NCI-H69 (cell line): ENCODE measurements around the gene SERPINI2.
A peak's percentile ranks its signal among the peaks of the same experiment; 100 is the strongest.

Experiments
- DNase-seq: peaks from one replicate; lab custom pipeline; 2025; lab: John Stamatoyannopoulos, UW

Gene SERPINI2

DNA sequence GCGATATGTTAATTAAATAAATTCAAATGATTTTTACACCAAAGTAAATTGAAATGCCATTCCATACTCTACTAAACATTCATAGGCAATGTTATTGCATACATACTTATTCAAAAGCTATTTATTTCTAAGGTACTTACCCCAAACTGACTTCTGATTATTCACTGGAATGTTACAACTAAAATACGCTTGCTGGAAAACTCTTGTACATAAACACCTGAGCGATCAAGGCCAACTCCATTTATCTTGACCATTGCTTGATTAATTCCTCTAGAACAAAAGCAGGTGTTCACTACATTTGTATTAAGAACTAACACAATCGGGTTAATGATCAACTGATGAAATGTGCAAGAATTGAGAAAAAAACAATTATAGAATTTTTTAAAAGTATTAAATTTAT, at the start of gene SERPINI2:
SERPINI2 (minus strand) TSS at position 180 of the 400 bp plus-strand sequence. CDS start 2,208 bp downstream, outside the sequence.
- no peak for DNase-seq

DNA sequence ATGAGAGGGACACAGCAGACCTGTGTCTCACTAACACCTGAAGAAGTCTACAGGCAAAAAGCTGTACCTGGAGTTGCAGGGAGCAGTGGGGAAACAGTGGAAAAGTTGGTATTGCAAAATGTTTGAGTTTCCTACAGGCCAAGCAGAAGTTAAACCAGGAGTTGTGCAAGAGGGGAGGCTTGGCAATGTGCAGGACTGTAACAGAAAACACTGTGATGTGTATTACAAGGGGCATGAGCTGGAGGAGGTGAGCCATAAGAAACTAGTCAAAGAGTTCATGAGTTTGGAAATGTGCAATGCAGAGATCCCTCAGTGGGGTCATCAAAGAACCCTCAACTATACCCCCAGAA, 47.1 kb upstream of the SERPINI2 start:
- DNase-seq: no peak

DNA sequence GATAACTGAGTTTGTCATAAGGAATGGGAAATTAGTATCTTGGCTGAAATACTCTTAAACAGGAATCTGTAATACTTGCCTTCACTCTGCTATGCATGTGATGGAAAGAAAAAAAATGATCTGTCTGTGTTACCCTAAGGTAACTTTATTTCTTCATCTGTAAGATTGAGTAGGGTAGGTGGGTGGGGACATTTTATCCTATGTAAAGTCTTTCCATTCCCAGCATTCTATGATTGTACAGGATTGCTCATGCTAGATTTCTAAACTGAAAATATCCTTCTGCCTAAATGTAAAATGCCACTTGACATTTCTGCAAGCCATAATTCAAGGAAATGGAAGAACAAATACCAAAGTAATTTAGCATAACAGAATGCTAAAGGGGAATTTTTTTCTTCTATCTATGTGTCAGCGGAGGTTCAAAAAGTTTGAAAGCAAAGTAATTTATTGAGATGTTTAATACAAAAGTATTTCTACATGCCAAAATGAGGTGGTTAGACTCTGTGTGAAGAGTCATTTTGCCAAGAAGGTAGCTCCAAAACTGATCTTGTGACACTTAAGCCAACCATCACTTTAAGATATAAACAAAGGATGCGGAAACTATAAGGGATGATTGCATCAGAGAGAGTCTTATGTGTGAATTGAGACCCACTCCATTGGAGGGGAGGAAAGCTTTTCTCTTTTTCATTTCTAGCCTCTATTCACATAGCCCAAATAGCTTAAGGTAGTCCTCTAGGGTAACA, 46.6 kb upstream of the SERPINI2 start:
- no peak for DNase-seq

- DNase-seq: no peak
These were observed 34.1 kb upstream of the SERPINI2 start for GRCh38 chr3:167507954-167508353.

DNA sequence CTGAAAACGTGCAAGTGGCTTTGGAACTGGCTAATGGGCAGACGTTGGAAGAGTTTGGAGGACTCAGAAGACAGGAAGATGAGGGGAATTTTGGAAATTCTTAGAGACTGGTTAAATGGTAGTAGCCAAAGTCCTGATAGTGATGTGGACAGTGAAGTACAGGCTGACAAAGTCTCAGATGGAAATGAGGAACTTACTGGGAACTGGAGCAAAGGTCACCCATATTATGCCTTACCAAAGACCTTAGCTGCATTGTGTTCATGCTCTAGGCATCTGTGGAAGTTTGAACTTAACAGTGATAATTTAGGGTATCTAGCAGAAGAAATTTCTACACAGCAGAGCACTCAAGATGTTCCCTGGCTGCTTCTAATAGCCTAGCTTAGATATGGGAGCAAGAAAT, 28.6 kb upstream of the SERPINI2 start:
- no peak for DNase-seq

DNA sequence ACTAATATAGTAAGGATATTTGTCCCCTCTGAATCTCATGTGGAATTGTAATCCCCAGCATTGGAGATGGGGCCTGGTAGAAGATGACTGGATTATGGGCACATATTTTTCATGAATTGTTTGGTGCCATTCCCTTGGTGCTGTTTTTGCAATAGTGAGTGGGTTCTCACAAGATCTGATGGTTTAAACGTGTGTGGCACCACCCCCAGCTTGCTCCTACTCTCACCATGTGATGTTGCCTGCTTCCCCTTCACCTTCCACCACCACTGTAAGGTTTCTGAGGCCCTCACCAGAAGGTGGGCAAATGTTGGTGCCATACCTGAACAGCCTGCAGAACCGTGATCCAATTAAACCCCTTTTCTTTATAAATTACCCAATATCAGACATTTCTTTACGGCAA, 28.1 kb upstream of the SERPINI2 start:
- no peak for DNase-seq

GRCh38 chr3:167497903-167498302, 24.1 kb upstream of the SERPINI2 start:
- DNase-seq: no peak

DNA sequence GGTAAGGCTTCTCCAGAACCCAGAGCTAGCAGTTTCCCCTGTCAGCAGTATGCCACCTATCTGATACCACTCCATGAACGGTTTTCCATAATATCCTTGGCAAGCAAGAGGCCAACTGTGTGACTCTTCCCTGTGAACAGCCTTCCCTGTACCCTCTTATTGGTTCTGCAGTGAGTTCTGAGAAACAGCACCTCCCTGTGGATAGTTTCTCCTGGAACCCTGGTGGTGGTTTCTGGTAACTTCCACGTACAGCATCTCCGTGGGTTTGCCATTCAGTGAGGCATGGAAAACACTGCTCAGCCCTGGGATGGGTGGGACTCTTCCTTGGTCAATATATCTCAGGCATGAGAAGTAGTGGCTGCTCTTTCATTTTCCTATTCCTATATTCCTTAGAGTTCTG, 19.4 kb upstream of the SERPINI2 start:
- peak; percentile 49 for DNase-seq

GRCh38 chr3:167491621-167492020, 17.8 kb upstream of the SERPINI2 start:
- DNase-seq: no peak

- DNase-seq: no peak
These were observed 15.7 kb upstream of the SERPINI2 start for GRCh38 chr3:167489571-167489970.

- no peak for DNase-seq
These were observed 13.7 kb upstream of the SERPINI2 start for GRCh38 chr3:167487556-167487955.

DNA sequence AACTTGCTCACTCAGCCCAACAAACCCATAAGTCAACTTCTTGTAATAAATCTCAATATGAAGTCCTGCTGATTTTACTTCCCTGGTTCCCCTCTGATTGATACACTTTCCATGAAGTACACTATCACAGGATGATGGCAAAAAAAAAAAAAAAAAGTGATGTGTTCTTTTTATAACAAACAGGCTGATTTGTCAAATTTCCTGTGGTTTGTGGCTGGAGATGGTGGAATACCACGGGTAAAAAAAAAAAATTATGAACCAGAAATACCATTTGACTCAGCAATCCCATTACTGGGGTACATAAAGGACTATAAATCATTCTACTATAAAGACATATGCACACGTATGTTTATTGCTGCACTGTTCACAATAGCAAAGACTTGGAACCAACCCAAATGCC, 10.7 kb upstream of the SERPINI2 start:
- no peak for DNase-seq

GRCh38 chr3:167483708-167484475, 10.1 kb upstream of the SERPINI2 start:
- DNase-seq: no peak

DNA sequence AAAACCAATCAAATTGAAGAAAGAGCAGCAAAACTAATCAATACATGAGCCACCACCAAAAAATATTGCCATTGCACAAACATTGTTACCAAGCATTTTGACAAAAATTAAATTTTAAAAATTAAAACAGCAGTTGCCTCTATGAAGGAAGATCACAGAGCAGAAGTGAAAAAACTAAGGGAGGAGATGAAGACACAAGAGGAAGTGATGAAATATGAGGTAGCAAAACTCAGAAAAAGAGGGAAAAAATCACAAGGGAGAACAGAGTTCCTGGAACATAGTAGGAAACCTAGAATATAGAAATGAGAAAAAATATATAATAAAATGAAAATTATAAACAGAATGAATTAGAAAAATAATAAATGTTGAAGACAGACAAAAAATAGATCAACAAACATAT, 7.3 kb upstream of the SERPINI2 start:
- no peak for DNase-seq

GRCh38 chr3:167480748-167481147, 6.9 kb upstream of the SERPINI2 start:
- no peak for DNase-seq

DNA sequence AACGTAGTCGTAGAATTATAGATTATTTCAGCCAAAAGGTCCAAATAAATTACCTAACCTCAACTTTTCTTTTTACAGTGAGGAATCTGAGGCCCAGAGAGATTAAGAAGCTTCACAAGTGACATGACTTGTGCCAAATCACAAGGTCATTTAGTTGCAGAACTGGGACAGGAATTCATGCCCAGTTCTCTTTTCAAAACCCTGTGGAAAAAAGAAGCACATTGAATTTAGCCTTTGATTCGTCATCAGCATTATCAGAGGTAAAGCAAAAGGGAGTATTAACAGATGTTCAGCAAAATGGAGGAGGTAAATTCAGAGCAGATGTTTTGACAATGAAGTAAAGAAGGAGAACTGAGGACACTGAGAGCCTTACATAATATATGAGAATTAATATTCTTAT, 4.5 kb downstream of the SERPINI2 start:
- DNase-seq: no peak

GRCh38 chr3:167467848-167468611, 5.8 kb downstream of the SERPINI2 start:
- peak; percentile 72 for DNase-seq

GRCh38 chr3:167466966-167467365, 6.9 kb downstream of the SERPINI2 start:
- DNase-seq: no peak

DNA sequence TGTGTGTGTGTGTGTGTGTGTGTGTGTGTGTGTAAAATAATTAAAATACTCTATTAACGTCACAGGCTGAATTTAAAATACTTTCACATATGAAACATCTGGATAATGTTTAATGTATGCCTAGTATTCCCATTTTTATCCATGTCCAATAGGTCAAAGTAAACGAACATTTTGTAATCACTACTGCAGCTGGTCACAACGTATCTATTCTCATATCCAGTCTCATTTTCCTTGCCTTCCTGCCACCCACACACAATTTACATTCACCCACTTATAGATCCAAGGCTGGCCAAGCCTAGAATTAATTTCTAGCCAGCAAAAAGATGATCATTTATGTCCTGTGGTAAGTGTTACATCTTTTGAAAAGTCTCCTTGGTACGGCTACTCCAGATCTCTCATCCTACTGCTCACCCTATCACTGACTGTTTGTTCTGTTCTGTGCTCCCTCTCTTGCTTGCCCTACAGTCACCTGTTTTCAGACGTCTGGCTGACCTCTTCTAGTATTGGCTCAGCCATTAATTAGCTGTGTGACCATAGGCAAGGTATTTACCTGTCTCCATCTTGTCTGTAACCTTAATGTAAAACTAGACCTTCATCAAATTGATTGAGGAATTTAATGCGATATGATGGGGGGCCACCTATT, 17.6 kb downstream of the SERPINI2 start:
- DNase-seq: peak; percentile 33

- peak; percentile 69 for DNase-seq
These were observed 20.0 kb downstream of the SERPINI2 start for GRCh38 chr3:167453815-167454214.

DNA sequence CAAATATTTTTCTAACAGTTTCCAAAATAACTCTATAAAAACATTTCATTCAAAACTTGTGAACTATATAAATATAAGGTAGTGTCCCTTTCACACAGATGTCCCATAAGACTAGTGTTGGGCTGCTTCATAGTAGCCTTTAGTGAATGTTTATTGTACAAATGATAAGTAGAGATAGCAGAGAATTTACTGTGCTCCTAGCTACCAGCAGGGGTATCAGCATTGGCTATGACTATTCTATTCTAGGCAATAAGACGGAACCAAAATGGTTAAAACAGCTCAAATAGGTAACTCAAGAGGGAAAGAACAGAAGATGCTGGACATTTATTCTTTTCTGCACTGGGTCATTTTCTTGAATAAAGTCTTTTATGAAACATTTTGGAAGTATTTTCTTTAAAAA, 22.6 kb downstream of the SERPINI2 start:
- no peak for DNase-seq

DNA sequence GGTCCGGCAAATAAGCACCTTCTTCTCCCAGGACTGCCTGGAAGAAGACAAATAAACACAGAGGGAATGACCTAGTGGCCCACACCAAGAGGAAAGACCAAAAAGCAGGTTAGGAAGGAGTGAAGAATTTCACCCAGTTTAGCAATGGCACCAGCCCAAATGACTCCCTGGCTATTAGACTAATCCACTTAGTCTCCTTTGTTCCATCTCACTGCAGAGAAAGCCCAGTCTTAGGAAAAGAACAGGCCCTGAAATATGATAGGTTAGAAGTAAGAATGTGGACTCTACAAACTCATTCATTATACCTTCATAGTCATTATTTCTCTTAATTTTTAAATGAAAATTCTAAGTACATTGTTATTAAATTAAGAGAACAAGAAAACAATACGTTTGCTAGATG, 23.2 kb downstream of the SERPINI2 start:
- DNase-seq: peak; percentile 11
